K562 treated with DMSO at 1 percent for 24 hours (cell line): ENCODE results near the gene OR5T2. TPM values are rescaled to one million over a fixed set of nuclear protein-coding genes. Genes with fewer than 3 reads are reported as not detected.

ENCODE experiments used
- total RNA-seq: library from RNA; unstranded; fragments of 300-600 nt; gene quantifications from 2 replicates; pipeline ENCODE4 v1.2.3, GENCODE V29; 2022; ENCODE audit warnings: low read depth; ENCODE audit not compliant: insufficient read depth

The OR5T2 gene
- not detected in 2 replicates for total RNA-seq

DNA sequence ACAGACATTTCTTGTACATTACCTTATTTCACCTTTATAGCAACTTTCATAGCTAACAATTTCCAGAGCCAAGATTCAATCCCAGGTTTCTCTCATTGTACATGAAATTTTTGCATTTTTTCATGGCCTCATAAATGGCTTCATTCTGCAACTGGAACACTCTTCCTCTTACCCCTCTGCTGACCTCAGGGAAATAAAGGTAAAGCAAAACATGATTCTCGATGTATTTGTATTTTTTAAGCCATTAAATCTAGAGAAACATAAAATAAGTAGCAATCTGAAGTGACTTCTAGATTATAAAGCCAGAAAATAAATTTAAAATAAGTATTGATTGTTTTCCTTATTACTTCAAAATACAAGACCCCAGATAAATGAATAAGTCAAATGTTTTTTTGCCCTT, at the start of gene OR5T2:
TSS of gene OR5T2 (minus strand) at position 101 of the 400 bp plus-strand sequence. CDS start 1,193 bp downstream, outside the sequence.

DNA sequence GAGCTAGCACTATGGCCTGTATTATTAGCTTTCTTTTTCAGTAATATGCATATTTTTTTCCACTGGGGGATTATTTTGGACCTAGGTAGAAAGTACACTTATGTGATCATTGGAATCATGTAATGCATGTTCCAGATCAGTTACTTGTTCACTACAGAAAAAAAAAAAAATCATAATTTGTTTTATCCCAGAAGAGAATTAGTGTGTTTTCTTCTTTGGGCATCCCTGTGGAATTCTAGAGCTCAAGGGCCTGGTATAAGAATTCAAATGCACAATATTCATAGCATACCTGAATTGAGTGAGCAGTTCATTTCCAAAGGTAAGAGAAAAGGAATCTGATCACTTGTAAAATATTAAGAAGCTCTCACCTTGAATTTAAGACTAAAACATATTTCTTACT, 39.8 kb upstream of the OR5T2 start, which contains the start of gene OR5T1:
TSS of gene OR5T1 (plus strand) at position 301 of the 400 bp plus-strand sequence. CDS start 1,485 bp downstream, outside the sequence.

DNA sequence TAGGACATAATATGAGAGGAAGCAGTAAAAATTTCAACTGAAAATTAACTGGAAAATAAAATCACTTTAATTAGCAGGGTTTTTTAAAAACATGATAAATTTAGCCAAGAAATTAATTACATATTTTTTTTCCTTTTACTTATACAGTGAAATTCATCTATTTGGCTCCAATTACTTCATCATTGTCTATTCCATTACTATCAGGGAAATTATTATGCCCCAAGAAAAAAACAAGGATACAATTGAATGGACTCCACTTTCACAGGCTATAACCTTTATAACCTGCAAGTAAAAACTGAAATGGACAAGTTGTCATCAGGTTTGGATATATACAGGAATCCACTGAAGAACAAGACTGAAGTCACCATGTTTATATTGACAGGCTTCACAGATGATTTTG, 17.9 kb upstream of the OR5T2 start, which contains the start of gene OR5T3:
TSS of gene OR5T3 (plus strand) at position 301 of the 400 bp plus-strand sequence. CDS start at position 301, 0 bp downstream.

Other genes with a start within 250 kb of the OR5T2 start
- not detected in 2 replicates for gene OR5F1, start 239.6 kb downstream of the OR5T2 start, total RNA-seq
- not detected in 2 replicates for gene OR5AS1, start 206.6 kb downstream of the OR5T2 start, total RNA-seq
- not detected in 2 replicates for gene OR8I2, start 140.9 kb downstream of the OR5T2 start, total RNA-seq
- gene OR8H2, start 130.6 kb downstream of the OR5T2 start, total RNA-seq = not detected in 2 replicates
- gene OR8H3, start 111.9 kb downstream of the OR5T2 start, total RNA-seq = not detected in 2 replicates
- not detected in 2 replicates for gene OR8J3, start 94.1 kb downstream of the OR5T2 start, total RNA-seq
- gene OR8K5, start 73.9 kb downstream of the OR5T2 start, total RNA-seq = not detected in 2 replicates
- gene OR5J2, start 57.6 kb downstream of the OR5T2 start, total RNA-seq = not detected in 2 replicates
- gene OR5T3, start 18.0 kb upstream of the OR5T2 start, total RNA-seq = not detected in 2 replicates
- gene OR5T1, start 39.9 kb upstream of the OR5T2 start, total RNA-seq = not detected in 2 replicates
- not detected in 2 replicates for gene OR8H1, start 58.0 kb upstream of the OR5T2 start, total RNA-seq
- not detected in 2 replicates for gene OR8K3, start 80.9 kb upstream of the OR5T2 start, total RNA-seq
- not detected in 2 replicates for gene OR8K1, start 111.8 kb upstream of the OR5T2 start, total RNA-seq
- gene OR8J1, start 120.0 kb upstream of the OR5T2 start, total RNA-seq = not detected in 2 replicates
- not detected in 2 replicates for gene OR8U1, start 141.4 kb upstream of the OR5T2 start, total RNA-seq
- not detected in 2 replicates for gene OR5AL1, start 178.4 kb upstream of the OR5T2 start, total RNA-seq
- not detected in 2 replicates for gene OR5M3, start 239.1 kb upstream of the OR5T2 start, total RNA-seq